A549 (cell line): ENCODE results near the gene ADAMTSL5.

Experiments
- CTCF ChIP-seq: fragments of >200 bp; sonication (Bioruptor Twin); formaldehyde crosslinking; IDR thresholded peaks from 3 replicates; pipeline ENCODE4 v1.5.1; 2016
- E2F6 ChIP-seq: IDR thresholded peaks from 2 replicates; pipeline ENCODE4 v1.6.1; 2012; ENCODE audit warnings: low read depth, borderline replicate concordance
- EHF ChIP-seq: fragments of 250-450 bp; sonication (Bioruptor Pico); IDR thresholded peaks from 2 replicates; pipeline ENCODE4 v1.5.0; 2020; ENCODE audit warnings: mild to moderate bottlenecking
- ELK1 ChIP-seq: fragments of 150-350 bp; IDR thresholded peaks from 2 replicates; pipeline ENCODE4 v1.6.1; 2014; ENCODE audit warnings: low read depth, mild to moderate bottlenecking, low read length
- EP300 ChIP-seq, 2 experiments: fragments of >200 bp; sonication (Bioruptor Twin); formaldehyde crosslinking; IDR thresholded peaks; 2 replicates in 1 of 2; 3 replicates in 1 of 2; pipeline ENCODE4 v1.6.1; 2016 to 2017
- MAX ChIP-seq: IDR thresholded peaks from 2 replicates; pipeline ENCODE4 v1.6.1; 2012
- POLR2A ChIP-seq: IDR thresholded peaks from 2 replicates; pipeline ENCODE4 v1.6.1; 2012; ENCODE audit warnings: mild to moderate bottlenecking, low read length
- RAD21 ChIP-seq, 2 experiments: fragments of >200 bp in 1 of 2; sonication (Bioruptor Twin) in 1 of 2; formaldehyde crosslinking in 1 of 2; IDR thresholded peaks in 1 of 2; conservative IDR thresholded peaks in 1 of 2; 2 replicates in 1 of 2; 3 replicates in 1 of 2; pipeline ENCODE4 v1.6.1; 2012 to 2018; ENCODE audit warnings: inconsistent platforms in 1 of 2
- RCOR1 ChIP-seq: fragments of 150-350 bp; IDR thresholded peaks from 2 replicates; pipeline ENCODE4 v1.6.1; 2014; ENCODE audit warnings: antibody characterized with exemption, low read length, low read depth
- REST ChIP-seq: fragments of 200-600 bp; sonication (generic); IDR thresholded peaks from 2 replicates; pipeline ENCODE4 v1.6.1; 2016; ENCODE audit warnings: antibody characterized with exemption, mild to moderate bottlenecking, moderate library complexity
- SREBF2 ChIP-seq: fragments of 450-650 bp; IDR thresholded peaks from 2 replicates; pipeline ENCODE4 v1.6.1; 2014; ENCODE audit warnings: mild to moderate bottlenecking, moderate library complexity

GRCh38 chr19:1455336-1456120, 57.3 kb downstream of the ADAMTSL5 start:
- TF ChIP-seq POLR2A = no peak
- TF ChIP-seq EHF (CRISPR knock-in tag) = no peak
- no peak for TF ChIP-seq E2F6
- TF ChIP-seq RAD21 (conservative IDR thresholded peaks at IDR 0.05 in 1 of 2, IDR thresholded peaks at IDR 0.05 in 1 of 2) = no peak
- TF ChIP-seq SREBF2 = no peak
- no peak for TF ChIP-seq CTCF
- no peak for TF ChIP-seq ELK1
- TF ChIP-seq MAX = no peak
- no peak for TF ChIP-seq REST
- TF ChIP-seq EP300 (IDR thresholded peaks at IDR 0.05) = no peak
- TF ChIP-seq RCOR1 = no peak
